GM19193 (cell line): ENCODE results near the gene TSGA10IP.

Experiments used
- POLR2A ChIP-seq: IDR thresholded peaks from 4 replicates; pipeline ENCODE4 v1.6.1; 2011; ENCODE audit not compliant: insufficient read depth, insufficient read length; ENCODE audit errors: extremely low read depth

The TSGA10IP gene

GRCh38 chr11:65977621-65978390 lies 32.5 kb downstream of the TSGA10IP start:
- no peak for TF ChIP-seq POLR2A

GRCh38 chr11:65978391-65979238 lies 33.3 kb downstream of the TSGA10IP start:
- TF ChIP-seq POLR2A: no peak

DNA sequence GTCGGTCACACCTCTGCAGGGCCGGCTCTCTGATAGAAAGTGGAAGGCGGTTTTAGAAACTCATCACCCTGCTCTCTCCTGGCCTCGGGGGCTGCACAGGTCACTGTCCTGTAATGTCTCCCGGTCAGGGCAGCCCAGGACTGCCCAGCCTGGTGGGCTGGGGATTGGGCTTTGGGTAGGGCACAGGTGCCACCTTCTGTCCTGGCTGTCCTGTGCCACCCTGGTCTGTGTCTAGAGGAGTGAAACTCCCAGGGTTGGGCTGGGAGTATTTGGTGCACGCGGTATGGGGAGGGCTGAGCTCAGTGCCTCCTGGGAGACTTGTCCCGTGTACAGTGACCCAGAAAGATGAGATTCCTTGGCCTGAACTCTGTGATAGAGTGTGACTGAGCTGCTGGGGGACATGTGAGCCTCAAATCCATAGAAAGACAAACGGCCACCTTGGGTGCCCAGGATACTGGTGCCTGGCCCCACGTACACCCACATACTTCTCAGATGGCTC lies 34.0 kb downstream of the TSGA10IP start:
- no peak for TF ChIP-seq POLR2A

GRCh38 chr11:65981101-65981740 lies 35.9 kb downstream of the TSGA10IP start:
- TF ChIP-seq POLR2A: no peak

DNA sequence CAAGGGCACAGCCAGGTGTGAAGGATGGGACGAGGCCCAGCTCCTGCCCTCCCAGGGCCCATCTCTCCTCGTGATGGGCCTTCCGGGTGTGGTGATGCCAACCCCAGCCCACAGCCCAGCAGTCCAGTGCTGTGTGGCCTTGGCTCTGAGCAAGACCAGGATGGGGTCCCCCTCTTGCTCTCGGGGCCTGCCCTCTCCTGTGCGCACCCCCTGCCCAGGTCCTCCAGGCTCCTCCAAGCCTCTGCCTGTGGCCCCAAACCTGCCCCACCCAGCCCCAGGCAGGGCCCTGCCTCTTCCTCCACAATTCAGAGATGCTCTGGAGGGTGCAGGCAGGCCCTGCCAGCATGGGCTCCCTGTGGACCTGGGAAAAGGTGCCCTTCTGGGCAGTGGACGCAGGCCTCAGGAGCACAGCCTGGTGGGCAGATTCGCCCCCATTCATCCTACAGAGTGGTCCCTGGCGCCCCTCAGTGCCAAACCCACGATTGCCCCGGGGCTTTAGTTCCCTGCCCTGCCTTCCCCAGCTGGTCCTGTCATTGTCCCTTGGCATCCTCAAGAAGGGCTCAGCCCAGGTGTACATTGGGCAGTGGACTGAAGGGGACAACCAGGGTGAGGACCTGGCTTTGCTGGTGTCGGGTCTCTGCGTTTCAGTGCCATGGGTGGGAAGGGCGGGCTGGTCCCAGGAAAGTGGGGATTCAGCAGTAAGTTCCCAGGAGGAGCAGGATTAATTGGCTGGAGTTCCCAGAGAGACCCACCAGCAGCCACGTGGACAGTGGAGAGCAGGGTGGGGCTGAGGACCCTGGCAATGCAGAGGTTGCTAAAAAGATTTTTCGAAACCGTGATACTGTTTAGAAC lies 36.9 kb downstream of the TSGA10IP start:
- no peak for TF ChIP-seq POLR2A

GRCh38 chr11:65982824-65983588 lies 37.7 kb downstream of the TSGA10IP start:
- TF ChIP-seq POLR2A: no peak

DNA sequence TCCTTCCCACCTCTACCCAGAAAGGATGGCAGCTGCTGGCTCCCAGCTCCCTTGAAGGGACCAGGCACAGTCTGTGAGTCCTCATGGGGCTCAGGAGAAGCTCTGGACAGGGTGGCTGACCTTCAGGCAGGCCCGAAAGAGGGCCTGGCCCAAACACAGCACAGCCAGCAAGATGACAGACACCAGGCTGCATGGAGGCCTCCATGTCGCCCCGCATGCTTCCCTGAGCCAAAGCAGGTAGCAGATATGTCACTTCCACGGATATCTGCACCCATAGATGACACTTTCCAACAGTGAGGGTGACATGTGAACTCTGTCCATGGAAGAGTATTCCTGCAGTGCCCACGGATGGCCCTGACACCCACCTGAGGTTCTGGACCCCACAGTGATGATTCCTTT lies 38.3 kb downstream of the TSGA10IP start:
- TF ChIP-seq POLR2A: no peak

- TF ChIP-seq POLR2A: no peak
Measured at GRCh38 chr11:65987336-65987735, 42.1 kb downstream of the TSGA10IP start.

DNA sequence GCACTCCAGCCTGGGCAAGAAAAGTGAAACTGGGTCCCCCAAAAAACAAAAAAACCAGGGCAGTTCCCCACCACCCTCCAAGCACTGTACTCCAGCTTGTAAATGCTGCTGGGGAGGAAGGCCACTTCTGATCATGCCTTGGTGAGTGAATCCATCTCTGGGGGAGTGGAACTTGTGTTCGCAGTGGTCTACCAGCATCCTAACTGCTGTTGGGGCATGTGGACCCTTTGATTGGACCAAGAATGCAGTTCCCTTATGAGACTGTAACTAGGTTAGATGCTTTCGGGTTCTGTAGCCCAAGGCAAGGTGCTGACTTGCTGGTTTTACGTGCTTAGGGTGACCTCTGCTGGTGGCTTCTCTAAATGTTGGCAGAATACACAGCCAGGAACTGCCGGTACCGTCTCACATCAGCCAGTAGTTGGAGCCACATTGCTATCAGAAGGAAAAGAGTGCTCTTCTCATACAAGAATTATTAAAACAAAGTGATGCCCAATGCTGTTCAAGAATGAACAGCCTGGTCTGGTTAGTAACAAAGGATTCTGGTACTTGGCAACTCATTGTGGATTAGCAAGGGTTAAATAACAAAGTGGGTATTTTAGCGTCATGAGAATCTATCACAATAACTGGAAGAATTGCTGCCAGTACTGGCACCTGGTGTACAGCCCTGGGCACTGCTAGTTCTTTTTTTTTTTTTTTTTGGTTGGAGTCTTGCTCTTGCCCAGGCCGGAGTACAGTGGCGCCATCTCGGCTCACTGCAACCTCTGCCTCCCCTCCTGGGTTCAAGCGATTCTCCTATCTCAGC lies 43.7 kb downstream of the TSGA10IP start:
- TF ChIP-seq POLR2A: no peak

DNA sequence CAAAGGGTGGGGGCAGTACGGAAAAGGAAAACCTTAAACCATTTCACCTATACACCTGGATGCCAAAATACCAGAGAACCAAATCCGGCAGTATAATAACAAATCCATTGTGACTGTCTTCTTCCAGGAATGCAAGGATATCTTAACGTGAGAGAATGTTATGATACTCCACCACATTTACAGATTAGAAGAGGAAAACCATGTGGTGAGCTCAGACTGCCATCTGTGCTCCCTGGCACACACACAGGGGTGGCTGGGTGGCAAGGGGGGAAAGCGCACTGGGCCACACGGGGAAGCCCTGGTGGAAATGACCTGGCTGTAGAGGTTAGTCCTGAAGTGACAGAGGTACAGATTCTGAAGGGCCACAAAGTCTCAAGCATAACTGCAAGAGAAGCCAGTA lies 46.8 kb downstream of the TSGA10IP start:
- TF ChIP-seq POLR2A: no peak

DNA sequence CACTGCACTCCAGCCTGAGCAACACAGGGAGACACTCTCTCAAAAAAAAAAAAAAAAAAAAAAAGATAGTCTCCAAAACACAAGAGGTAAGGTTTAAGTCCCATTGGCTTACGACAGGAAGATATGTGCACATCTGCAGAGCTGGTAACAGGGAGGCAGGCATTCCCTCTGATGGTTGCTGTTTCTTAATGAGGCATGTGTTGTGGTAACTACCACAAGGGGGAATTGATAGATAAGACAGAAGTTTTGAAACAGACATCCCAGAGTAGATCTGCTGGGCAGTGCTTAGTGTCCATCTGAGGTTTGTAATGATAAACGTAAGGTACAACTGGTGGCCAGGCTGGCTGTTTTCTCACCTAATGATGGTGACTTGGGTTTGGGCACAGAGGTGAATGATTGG lies 52.0 kb downstream of the TSGA10IP start:
- TF ChIP-seq POLR2A: no peak

DNA sequence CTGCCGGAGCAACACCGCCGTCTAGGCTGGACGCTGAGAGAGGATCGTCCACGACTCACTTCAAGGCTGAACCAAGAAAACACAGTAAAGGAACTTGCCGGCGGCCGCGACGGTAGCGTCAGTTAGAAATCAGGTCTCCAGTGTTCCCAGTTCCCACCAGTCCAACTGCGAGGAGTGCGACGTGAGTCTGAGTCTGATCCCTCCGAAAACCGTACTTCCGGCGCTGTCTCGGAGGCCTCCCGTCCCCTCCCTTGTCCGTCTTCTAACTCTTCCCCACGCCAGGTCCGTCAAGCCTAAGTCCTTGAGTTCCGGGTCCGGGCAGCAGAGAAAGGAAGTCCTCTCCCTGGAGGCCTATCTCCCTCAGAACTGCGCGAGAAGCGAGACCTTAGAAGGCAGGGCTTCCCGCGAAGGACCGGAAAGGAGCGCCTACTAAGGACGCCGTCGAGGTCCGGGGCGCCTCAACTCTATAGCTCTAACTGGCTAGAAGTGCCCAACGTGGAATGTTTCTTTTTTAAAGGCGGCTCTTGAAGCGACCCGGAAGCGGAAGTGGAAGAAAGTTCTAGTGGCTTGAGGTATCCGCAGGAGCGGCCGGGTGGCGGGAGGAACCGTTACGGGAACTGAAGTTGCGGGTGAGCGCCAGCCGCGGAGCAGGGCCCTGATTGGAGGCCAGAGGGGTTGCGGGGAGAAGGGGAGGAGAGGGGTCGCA lies 56.8 kb downstream of the TSGA10IP start, which contains the start of the genes BANF1 and EIF1AD:
Gene BANF1, plus strand, starts transcription at position 562 of the 706 bp plus-strand sequence. CDS start 748 bp downstream, outside the sequence.
Gene EIF1AD, minus strand, starts transcription at position 216 of the 706 bp plus-strand sequence. CDS start 1,768 bp downstream, outside the sequence.
- peak; percentile 83 for TF ChIP-seq POLR2A
